Gastrocnemius medialis (tissue), 4 donors: Measurements from ENCODE around the gene DMXL2. TPM values are rescaled to one million over a fixed set of nuclear protein-coding genes. Genes with fewer than 3 reads are reported as not detected.

Experiments
- ATAC-seq, 2 donors: fragments of 150-250 bp; one replicate each; pipeline ENCODE4 v1.9.1; 2016
- DNase-seq, 2 donors: peaks; one replicate each; pipeline ENCODE4 v3.0.0-alpha.2; 2019
- H3K27ac ChIP-seq, 4 donors: fragments of 200-600 bp; sonication (generic); 1 replicate in 1 of 4; 2 replicates in 3 of 4; pipeline ENCODE4 v1.5.1; 2016 to 2018; ENCODE audit warnings: mild to moderate bottlenecking in 2 of 4, moderate library complexity in 1 of 4
- H3K27me3 ChIP-seq, 3 donors: fragments of 200-600 bp; sonication (generic) in 2 of 3; 1 replicate in 1 of 3; 2 replicates in 2 of 3; pipeline versions ENCODE4 v1.5.1 to v1.6.0; 2016 to 2019; ENCODE audit warnings: mild to moderate bottlenecking in 1 of 3, moderate library complexity in 1 of 3
- H3K36me3 ChIP-seq, 2 donors: fragments of 200-600 bp; sonication (generic) in 1 of 2; one replicate each; pipeline ENCODE4 v1.5.1; 2017 to 2018
- H3K4me1 ChIP-seq, 2 donors: fragments of 200-600 bp; sonication (generic) in 1 of 2; one replicate each; pipeline ENCODE4 v1.5.1; 2016 to 2017; ENCODE audit warnings: mild to moderate bottlenecking in 2 of 2
- H3K4me3 ChIP-seq, 4 donors: fragments of 200-600 bp; sonication (generic) in 3 of 4; 1 replicate in 1 of 4; 2 replicates in 3 of 4; pipeline ENCODE4 v1.5.1; 2016 to 2019; ENCODE audit warnings: mild to moderate bottlenecking in 2 of 4
- H3K9me3 ChIP-seq, 3 donors: fragments of 200-600 bp; sonication (generic) in 2 of 3; 1 replicate in 1 of 3; 2 replicates in 2 of 3; pipeline ENCODE4 v1.5.1; 2016 to 2019
- CTCF ChIP-seq, 5 experiments: fragments of 450-650 bp in 3 of 5; fragments of 200-600 bp in 2 of 5; sonication (generic) in 2 of 5; IDR thresholded peaks in 4 of 5; conservative IDR thresholded peaks in 1 of 5; 1 replicate in 4 of 5; 2 replicates in 1 of 5; pipeline ENCODE4 v1.5.1; 2016 to 2019; ENCODE audit warnings: antibody characterized with exemption in 5 of 5, mild to moderate bottlenecking in 3 of 5, moderate library complexity in 3 of 5
- POLR2A ChIP-seq, 2 donors: fragments of 450-650 bp; IDR thresholded peaks; one replicate each; pipeline ENCODE4 v1.6.1; 2017; ENCODE audit warnings: antibody characterized with exemption in 2 of 2, mild to moderate bottlenecking in 2 of 2, moderate library complexity in 2 of 2
- in situ Hi-C, 4 donors: fragments of 200-750 bp; cut with MboI; loops; one replicate each; pipeline versions ENCODE4 v1.15.0 to v1.8.0; 2017; ENCODE audit warnings: low sequenced_read_pairs in 4 of 4
- intact Hi-C: fragments of 100-400 bp; cut with DNase I; formaldehyde crosslinking; loops from one replicate; pipeline ENCODE4 v1.15.1; 2023; ENCODE audit warnings: low total_unique reads
- total RNA-seq, 4 donors: library from RNA; depleted of rRNA; stranded (reverse); fragments of >200 nt; gene quantifications; one replicate each; pipeline versions ENCODE4 v1.1.0 to v1.2.3, GENCODE V29; 2016

DMXL2 gene
- total RNA-seq, 4 donors from 2014 or later: 2.5 to 4.1 (median 3.0) TPM

GRCh38 chr15:51491941-51492340 is 130.6 kb downstream of the DMXL2 start:
- no peak for TF ChIP-seq CTCF (IDR thresholded peaks at IDR 0.05 in 4 of 5, conservative IDR thresholded peaks at IDR 0.05 in 1 of 5)
- no peak for TF ChIP-seq POLR2A (IDR thresholded peaks at IDR 0.05)
- Histone ChIP-seq H3K4me1 (no peaks in the 10 kb centered on the region), H3K27me3 (no peaks in the 10 kb centered on the region), H3K36me3 (no peaks in the 10 kb centered on the region), H3K27ac (no peak overlapping the region), H3K9me3 (no peaks in the 10 kb centered on the region), H3K4me3 (no peak overlapping the region)
- in situ Hi-C loops: no loop called here
- intact Hi-C loops: no loop called here
- no peak for ATAC-seq
- no peak for DNase-seq

- H3K4me1 ChIP-seq: no peaks in the 10 kb centered on the region
- no peak for DNase-seq
- H3K9me3 ChIP-seq: no peaks in the 10 kb centered on the region
- intact Hi-C loops (no loop called here), in situ Hi-C loops (no loop called here)
- no peaks in the 10 kb centered on the region for H3K27me3 ChIP-seq
- no peak for TF ChIP-seq CTCF (IDR thresholded peaks at IDR 0.05 in 4 of 5, conservative IDR thresholded peaks at IDR 0.05 in 1 of 5)
- TF ChIP-seq POLR2A (IDR thresholded peaks at IDR 0.05): no peak
- H3K36me3 ChIP-seq: peaks cover 0 to 6% of the 10 kb centered on the region in 2 donors
- no peak overlapping the region for H3K4me3 ChIP-seq
- H3K27ac ChIP-seq: no peak overlapping the region
- ATAC-seq: no peak
Measured at GRCh38 chr15:51484781-51485180, 137.8 kb downstream of the DMXL2 start.

- in situ Hi-C loops (no loop called here), intact Hi-C loops (no loop called here)
- no peaks in the 10 kb centered on the region for H3K9me3 ChIP-seq
- H3K4me1 ChIP-seq: no peaks in the 10 kb centered on the region
- H3K27me3 ChIP-seq: no peaks in the 10 kb centered on the region
- DNase-seq: no peak
- TF ChIP-seq POLR2A (IDR thresholded peaks at IDR 0.05): no peak
- no peak for TF ChIP-seq CTCF (IDR thresholded peaks at IDR 0.05 in 4 of 5, conservative IDR thresholded peaks at IDR 0.05 in 1 of 5)
- no peak for ATAC-seq
- no peak overlapping the region for H3K27ac ChIP-seq
- H3K36me3 ChIP-seq: peaks cover 0 to 6% of the 10 kb centered on the region in 2 donors
- no peak overlapping the region for H3K4me3 ChIP-seq
Measured at GRCh38 chr15:51483985-51484384, 138.6 kb downstream of the DMXL2 start.

GRCh38 chr15:51483520-51483919 is 139.1 kb downstream of the DMXL2 start:
- no peak for TF ChIP-seq POLR2A (IDR thresholded peaks at IDR 0.05)
- no peak for TF ChIP-seq CTCF (IDR thresholded peaks at IDR 0.05 in 4 of 5, conservative IDR thresholded peaks at IDR 0.05 in 1 of 5)
- DNase-seq (no peak), ATAC-seq (no peak)
- Histone ChIP-seq H3K4me1 (no peaks in the 10 kb centered on the region), H3K27me3 (no peaks in the 10 kb centered on the region), H3K27ac (no peak overlapping the region), H3K4me3 (no peak overlapping the region), H3K9me3 (no peaks in the 10 kb centered on the region), H3K36me3 (peaks cover 0 to 6% of the 10 kb centered on the region in 2 donors)
- intact Hi-C loops (no loop called here), in situ Hi-C loops (no loop called here)

- no peak for DNase-seq
- Histone ChIP-seq H3K27me3 (no peaks in the 10 kb centered on the region), H3K4me3 (no peak overlapping the region), H3K4me1 (no peaks in the 10 kb centered on the region), H3K36me3 (no peaks in the 10 kb centered on the region), H3K27ac (no peak overlapping the region), H3K9me3 (no peaks in the 10 kb centered on the region)
- no peak for ATAC-seq
- in situ Hi-C loops (no loop called here), intact Hi-C loops (no loop called here)
- TF ChIP-seq CTCF (IDR thresholded peaks at IDR 0.05 in 4 of 5, conservative IDR thresholded peaks at IDR 0.05 in 1 of 5): no peak
- TF ChIP-seq POLR2A (IDR thresholded peaks at IDR 0.05): no peak
Measured at GRCh38 chr15:51475736-51476135, 146.8 kb downstream of the DMXL2 start.
